Stimulated activated CD4-positive, alpha-beta T cell treated with anti-CD3 and anti-CD28 coated beads, TNF-alpha, amount 100 ng/mL, for 4 hours (primary cell): ENCODE data around the gene FBLN1.
"Not testable (repeated sequence)": the region's sequence is repeated elsewhere in the genome, so short reads cannot be mapped to it uniquely, and the experiment has no call there.

ENCODE experiments used
- DNase-seq, 3 experiments: peaks; one replicate each; pipeline ENCODE4 v3.0.0-alpha.2; 2020; ENCODE audit warnings: low read depth in 3 of 3

The FBLN1 gene

GRCh38 chr22:45502215-45503049 lies at the start of gene FBLN1:
TSS of gene FBLN1 (plus strand) at chr22:45502883. CDS start at chr22:45502986, 103 bp downstream.
- DNase-seq: no peak

- no peak for DNase-seq
Observed at GRCh38 chr22:45453764-45454163, 48.9 kb upstream of the FBLN1 start.

GRCh38 chr22:45454275-45454674 lies 48.4 kb upstream of the FBLN1 start:
- DNase-seq: no peak

GRCh38 chr22:45455212-45455611 lies 47.5 kb upstream of the FBLN1 start:
- no peak for DNase-seq

- DNase-seq: no peak
Observed at GRCh38 chr22:45455621-45456020, 47.1 kb upstream of the FBLN1 start.

- DNase-seq: no peak
Observed at GRCh38 chr22:45456811-45457210, 45.9 kb upstream of the FBLN1 start.

DNA sequence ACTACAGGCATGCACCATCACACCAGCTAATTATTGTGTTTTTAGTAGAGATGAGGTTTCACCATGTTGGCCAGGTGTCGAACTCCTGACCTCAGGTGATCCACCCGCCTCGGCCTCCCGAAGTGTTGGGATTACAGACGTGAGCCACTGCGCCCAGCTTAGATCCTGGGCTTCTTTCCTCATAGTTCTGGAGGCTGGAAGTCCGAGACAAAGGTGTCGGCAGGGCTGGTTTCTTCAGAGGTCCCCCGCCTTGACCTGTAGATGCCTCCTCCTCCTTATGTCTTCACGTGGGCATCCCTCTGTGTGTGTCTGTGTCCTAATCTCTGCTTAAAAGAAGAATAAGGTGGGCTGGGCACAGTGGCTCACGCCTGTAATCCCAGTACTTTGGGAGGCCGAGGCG lies 44.2 kb upstream of the FBLN1 start:
- DNase-seq: no peak

DNA sequence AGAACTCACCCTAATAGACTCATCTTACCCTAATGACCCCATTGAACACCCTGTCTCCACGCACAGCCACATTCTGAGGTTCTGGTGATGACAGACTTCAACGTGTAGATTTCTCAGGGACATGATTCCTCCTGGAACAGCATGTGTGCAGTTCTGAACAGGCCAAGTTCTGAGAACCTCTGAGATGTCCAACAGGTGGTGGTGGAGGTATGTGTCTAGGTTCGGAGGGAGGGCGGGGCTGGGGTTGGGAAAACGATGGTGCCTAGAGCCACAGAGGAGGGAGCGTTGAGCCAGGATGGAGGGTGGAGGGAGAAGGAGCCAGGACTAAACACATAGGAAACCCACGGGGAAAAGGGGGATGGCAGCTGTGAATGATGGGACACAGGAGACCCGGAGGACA lies 43.4 kb upstream of the FBLN1 start:
- no peak for DNase-seq

DNA sequence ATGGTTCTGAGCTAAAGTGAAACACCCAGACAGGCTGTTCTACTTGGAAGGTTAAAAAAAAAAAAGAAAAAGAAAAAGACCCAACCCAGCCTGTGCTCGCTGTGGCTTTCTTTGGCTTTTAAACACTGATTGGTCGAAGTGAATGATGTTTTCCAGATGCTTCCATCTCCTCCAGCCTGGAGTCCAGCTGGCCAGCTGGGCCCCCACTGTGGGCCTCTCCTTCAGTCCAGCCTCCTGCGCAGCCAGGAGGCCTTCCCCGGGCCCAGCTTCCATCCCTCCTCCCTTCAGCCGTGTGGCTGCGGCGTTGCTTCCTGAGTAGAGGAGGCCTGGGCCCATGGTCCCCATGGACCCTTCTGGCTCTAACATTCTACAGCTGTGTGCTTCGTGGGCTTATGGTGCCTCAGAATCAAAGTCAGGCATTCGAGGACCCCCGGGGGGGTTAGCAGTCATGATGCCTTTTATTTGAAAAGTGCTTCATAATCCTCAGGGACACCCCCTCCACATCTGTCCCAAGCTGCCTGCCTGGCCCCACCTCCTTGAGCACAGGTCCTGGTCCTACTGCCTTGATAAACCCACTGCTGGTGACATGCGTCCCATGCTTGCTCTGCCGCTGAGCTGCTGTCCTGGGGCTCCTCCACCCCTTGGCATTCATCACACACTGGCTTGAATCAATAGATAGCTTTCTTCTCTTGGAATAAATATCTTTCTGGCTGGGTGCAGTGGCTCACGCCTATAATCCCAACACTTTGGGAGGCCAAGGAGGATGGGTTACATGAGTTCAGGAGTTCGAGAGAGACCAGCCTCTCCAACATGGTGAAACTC lies 42.2 kb upstream of the FBLN1 start:
- no peak for DNase-seq

GRCh38 chr22:45462034-45462655 lies 40.5 kb upstream of the FBLN1 start:
- no peak for DNase-seq

DNA sequence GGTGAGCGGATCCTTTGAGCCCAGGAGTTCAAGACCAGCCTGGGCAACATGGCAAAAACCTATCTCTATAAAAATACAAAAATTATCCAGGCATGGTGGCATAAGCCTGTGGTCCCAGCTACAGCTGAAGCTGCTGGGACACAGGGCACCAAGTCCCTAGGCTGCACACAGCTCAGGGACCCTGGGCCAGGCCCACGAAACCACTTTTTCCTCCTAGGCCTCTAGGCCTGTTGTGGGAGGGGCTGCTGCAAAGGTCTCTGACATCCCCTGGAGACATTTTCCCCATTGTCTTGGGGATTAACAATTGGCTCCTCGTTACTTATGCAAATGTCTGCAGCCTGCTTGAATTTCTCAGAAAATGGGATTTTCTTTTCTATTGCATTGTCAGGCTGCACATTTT lies 39.0 kb upstream of the FBLN1 start:
- not testable (repeated sequence) for DNase-seq

DNA sequence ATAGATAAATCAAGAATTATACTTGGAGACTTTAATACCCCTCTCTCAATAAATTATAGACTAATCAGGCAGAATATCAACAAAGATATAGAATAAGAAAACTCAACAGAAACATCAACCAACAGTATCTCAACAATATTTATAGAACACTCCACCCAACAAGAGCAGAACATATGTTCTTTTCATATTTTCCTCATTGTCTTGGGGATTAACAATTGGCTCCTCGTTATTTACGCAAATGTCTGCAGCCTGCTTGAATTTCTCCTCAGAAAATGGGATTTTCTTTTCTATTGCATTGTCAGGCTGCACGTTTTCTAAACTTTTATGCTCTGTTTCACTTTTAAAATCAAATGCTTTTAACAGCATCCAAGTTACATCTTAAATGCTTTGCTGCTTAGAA lies 37.0 kb upstream of the FBLN1 start:
- no peak for DNase-seq

DNA sequence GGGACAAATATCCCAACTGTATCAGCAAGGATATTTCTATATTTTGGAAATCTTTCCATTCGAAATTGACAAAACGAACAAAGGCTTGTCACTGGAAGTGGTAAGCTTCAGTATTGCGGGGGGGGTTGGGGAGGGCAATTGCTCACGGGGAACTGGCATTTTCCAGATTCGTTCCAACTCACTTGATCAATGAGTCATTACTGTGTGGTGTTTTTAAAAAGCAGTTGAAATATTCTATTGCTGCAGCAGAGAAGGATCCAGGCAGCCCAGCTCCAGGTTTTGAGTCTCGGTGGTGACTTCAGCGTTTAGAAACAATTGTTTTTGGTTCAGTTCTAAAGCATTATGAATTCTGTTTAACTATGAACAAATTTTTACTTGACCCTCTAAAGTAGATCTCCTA lies 33.8 kb upstream of the FBLN1 start:
- no peak for DNase-seq

DNA sequence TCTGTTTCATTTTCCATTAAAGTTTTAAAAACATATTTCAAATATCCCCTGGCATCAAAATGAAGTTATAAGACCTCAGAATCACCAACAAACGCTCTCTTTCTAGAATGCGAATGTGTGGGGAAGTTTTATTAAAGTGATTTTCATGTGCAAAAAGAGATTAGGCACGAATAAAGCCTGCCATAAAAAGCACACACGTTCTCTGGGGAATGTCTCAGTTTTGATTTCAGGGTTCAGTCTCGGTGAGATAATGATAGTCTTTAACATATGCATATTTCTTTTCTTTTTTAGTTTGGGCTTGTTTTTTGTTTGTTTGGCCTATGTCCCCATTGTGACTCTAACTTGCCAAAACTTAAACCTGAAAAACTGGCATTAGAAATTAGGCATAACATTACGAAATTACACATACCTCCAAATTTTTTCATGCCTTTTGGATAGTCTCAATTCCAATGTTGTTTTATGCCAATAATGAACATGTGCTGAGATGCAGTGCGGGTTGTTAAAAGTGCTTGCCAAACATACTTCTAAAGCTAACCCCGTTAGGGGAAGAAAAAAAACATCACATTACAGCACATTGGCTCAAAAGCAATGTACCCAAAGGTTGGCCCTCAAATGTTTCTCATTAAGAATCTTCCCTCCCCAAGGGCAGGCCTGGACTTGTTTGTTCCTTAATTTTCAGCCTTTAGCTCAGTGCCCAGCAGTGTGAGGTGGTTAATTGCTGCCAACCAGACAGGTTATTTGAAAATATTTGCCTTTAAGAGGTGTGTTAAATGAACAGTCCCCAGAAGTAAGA lies 33.2 kb upstream of the FBLN1 start:
- no peak for DNase-seq

DNA sequence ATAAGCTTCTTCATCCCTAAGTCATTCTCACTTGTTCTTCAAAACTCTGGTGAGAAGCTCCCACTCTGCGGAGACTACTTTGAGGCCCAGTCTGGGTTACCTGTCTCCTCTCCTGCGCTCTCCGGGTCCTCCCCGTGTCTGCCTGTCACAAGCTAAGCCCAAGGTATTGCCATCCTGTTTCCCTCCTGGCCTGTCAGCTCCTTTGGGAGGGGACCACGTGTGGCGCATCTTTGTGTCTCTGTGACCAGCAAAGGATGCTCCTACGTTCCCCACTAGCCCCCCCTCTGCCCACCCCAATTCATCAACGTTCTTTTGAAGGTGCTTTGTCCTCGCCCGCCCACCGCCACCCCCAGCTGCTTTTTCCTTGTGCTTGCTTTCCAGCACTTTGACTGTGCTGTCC lies 31.8 kb upstream of the FBLN1 start:
- no peak for DNase-seq

GRCh38 chr22:45472426-45472825 lies 30.3 kb upstream of the FBLN1 start:
- no peak for DNase-seq

DNA sequence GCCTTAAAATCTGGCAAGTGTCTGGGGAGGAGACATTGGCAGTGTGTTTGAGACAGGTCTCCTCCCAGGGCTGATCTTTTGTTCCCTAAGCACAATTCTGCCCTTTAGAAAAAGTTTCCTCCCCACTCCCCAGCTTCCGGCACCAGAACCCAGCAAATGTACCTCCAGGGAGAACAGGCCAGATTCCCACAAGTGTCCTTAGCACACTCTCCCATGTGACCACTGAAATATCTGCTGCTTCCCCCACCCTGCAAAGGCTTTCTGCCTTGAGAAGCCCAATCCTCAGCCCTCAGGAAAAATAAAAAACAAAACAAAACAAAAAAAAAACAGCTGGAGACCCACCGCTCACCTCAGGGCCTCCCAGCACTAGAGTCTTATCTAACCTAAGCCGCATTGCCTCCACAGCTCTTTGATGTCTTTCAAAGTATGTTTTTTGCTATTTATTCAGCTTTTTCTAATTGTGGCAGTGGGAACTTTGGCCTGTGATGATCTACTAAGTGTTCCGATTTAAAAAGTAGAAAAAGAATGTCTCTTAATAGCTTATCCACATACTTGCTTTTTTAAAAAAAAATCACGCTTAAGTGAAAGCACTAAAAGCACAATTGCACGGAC lies 29.0 kb upstream of the FBLN1 start:
- DNase-seq: no peak

GRCh38 chr22:45475063-45475747 lies 27.5 kb upstream of the FBLN1 start:
- DNase-seq: no peak

- no peak for DNase-seq
Observed at GRCh38 chr22:45475851-45476514, 26.7 kb upstream of the FBLN1 start.

DNA sequence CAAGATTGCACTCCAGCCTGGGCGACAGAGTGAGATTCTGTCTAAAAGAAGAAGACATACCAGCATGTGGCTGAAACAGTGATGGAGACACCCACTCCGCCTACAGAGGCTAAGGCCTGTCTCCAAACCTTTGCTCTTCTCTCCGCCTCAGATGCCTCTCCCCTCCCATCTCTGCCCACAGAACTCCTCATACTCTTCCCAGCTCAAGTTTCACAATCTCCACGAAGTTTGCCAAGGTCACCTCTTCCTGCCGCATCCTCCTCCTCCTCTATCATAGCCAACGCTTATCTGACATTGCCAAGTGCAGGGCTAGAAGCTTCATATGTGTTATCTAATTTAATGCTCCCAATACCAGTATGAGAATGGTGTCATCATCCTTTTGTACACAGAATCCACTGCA lies 25.9 kb upstream of the FBLN1 start:
- no peak for DNase-seq
